ENCODE data around the gene AADAT. TPM values are rescaled to one million over a fixed set of nuclear protein-coding genes. Genes with fewer than 3 reads are reported as not detected.
A peak's percentile ranks its signal among the peaks of the same experiment; 100 is the strongest.
"Not testable (repeated sequence)": the region's sequence is repeated elsewhere in the genome, so short reads cannot be mapped to it uniquely, and the experiment has no call there.

The AADAT gene
- 8.0 and 8.9 TPM in 2 replicates for total RNA-seq (2014; rRNA removed; shearing (Covaris generic); ENCODE audit: low replicate concordance)

GRCh38 chr4:170089668-170090351 lies at the start of gene AADAT:
Gene AADAT (minus strand): TSS chr4:170089956. CDS start chr4:170089690, 266 bp downstream.
- peak; percentile 74 for DNase-seq (ENCODE audit: low read depth)
- in situ Hi-C loops (cut with HindIII; ENCODE audit: low pct_unique_long_range_greater_than_20kb, low sequenced_read_pairs), result no loop called here

DNA sequence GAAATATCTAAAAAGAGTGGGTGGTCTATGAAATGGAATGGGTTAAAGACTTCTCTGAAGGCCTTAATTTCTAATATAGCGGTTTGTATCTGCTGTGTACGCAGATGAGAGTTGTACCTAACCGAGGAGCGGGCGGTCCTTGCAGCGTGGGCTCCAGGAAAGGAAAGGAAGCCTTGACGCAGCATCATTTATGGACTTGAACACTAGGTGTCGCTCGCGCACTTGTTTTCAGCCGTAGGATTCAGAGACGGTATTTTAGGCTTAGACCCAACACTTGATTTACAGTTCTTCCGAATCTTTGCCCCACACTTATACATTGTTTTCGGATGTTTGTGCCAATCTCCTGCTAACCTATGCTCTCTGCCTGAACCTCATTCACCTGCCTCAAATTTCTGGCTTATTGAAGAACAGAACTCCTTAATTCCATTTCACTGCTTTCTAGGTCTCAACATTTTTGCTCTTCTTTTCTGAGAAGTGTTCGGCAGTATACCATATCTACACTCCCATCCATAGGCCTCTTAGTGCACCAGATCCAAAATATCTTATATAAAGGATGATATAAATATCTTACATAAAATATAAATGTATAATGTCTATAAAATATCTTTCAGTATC lies 48.9 kb upstream of the AADAT start:
- in situ Hi-C loops (cut with HindIII; ENCODE audit: low pct_unique_long_range_greater_than_20kb, low sequenced_read_pairs), result no loop called here

DNA sequence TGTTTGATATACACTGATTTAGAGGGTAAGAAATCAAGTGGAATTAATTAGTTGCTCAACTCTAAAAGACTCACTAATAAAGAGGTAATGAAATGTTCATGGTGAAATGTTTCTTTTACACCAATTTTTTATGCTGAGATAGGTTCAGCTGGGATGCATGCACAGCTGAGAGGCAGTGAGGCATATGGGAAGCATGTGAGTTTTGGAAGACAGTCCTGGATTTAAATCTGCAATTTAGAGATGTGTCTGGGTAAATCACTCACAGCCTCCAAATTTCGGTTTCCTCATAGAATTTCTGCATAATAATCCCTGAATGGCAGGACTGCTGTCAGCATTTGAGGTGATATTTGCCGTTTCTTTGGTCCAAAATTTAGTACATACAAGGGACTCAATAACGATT lies 48.2 kb upstream of the AADAT start:
- in situ Hi-C loops (cut with HindIII; ENCODE audit: low pct_unique_long_range_greater_than_20kb, low sequenced_read_pairs), result no loop called here
- DNase-seq (ENCODE audit: low read depth), result no peak

More for the DNA sequence above, 48.9 kb upstream of the AADAT start:
- peak; percentile 49 for DNase-seq (ENCODE audit: low read depth)

- DNase-seq (ENCODE audit: low read depth), result no peak
- in situ Hi-C loops (cut with HindIII; ENCODE audit: low pct_unique_long_range_greater_than_20kb, low sequenced_read_pairs), result no loop called here
These were observed 47.7 kb upstream of the AADAT start for GRCh38 chr4:170137466-170137865.

DNA sequence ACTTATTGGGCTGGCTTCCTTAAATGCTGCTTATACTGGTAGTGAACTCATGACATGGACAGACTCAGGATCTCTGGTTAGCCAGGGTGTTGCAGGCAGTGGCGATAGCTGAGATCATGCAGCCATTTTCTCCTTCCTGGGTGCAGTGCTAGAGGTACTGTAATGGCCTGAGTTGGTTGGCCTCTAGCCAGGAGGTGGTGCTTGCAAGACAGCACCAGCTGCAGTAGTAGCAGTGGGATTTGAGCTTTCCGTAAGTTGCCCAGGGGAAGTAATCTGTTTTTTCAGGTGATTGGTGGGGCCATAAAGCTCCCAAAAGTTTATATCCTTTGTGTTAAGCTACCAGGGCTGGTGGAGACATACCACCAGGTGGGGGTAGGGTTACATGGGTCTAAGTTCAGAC lies 45.1 kb upstream of the AADAT start:
- in situ Hi-C loops (cut with HindIII; ENCODE audit: low pct_unique_long_range_greater_than_20kb, low sequenced_read_pairs), result no loop called here
- DNase-seq (ENCODE audit: low read depth), result no peak

GRCh38 chr4:170128219-170128804 lies 38.6 kb upstream of the AADAT start:
- in situ Hi-C loops (cut with HindIII; ENCODE audit: low pct_unique_long_range_greater_than_20kb, low sequenced_read_pairs), result no loop called here
- no peak for DNase-seq (ENCODE audit: low read depth)

DNA sequence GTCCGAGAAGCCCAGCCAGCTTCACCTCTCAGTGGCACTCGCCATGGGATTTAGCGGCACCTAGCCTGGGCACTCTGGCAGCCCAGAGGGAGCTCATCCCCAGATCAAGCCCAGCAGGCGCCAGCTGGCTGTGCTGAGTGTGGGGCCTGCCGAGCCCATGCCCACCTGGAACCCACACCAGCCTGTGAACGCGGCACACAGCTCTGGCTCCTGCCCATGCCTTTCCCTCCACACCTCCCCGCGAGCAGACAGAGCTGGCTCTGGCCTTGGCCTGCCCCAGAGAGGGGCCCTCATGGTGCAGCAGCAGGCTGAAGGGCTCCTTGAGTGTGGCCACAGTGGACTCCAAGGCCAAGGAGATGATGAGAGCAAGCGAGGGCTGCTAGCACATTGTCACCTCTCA lies 38.0 kb upstream of the AADAT start:
- in situ Hi-C loops (cut with HindIII; ENCODE audit: low pct_unique_long_range_greater_than_20kb, low sequenced_read_pairs), result no loop called here
- no peak for DNase-seq (ENCODE audit: low read depth)

- in situ Hi-C loops (cut with HindIII; ENCODE audit: low pct_unique_long_range_greater_than_20kb, low sequenced_read_pairs), result no loop called here
- DNase-seq (ENCODE audit: low read depth), result no peak
These were observed 34.6 kb upstream of the AADAT start for GRCh38 chr4:170124406-170124805.

GRCh38 chr4:170122252-170122651 lies 32.5 kb upstream of the AADAT start:
- in situ Hi-C loops (cut with HindIII; ENCODE audit: low pct_unique_long_range_greater_than_20kb, low sequenced_read_pairs), result no loop called here
- no peak for DNase-seq (ENCODE audit: low read depth)

- no peak for DNase-seq (ENCODE audit: low read depth)
- in situ Hi-C loops (cut with HindIII; ENCODE audit: low pct_unique_long_range_greater_than_20kb, low sequenced_read_pairs), result no loop called here
These were observed 24.9 kb upstream of the AADAT start for GRCh38 chr4:170114636-170115035.

- in situ Hi-C loops (cut with HindIII; ENCODE audit: low pct_unique_long_range_greater_than_20kb, low sequenced_read_pairs); DNase-seq (ENCODE audit: low read depth): not testable (repeated sequence)
These were observed 24.4 kb upstream of the AADAT start for GRCh38 chr4:170114183-170114582.

GRCh38 chr4:170111546-170111945 lies 21.8 kb upstream of the AADAT start:
- in situ Hi-C loops (cut with HindIII; ENCODE audit: low pct_unique_long_range_greater_than_20kb, low sequenced_read_pairs), result no loop called here
- no peak for DNase-seq (ENCODE audit: low read depth)

DNA sequence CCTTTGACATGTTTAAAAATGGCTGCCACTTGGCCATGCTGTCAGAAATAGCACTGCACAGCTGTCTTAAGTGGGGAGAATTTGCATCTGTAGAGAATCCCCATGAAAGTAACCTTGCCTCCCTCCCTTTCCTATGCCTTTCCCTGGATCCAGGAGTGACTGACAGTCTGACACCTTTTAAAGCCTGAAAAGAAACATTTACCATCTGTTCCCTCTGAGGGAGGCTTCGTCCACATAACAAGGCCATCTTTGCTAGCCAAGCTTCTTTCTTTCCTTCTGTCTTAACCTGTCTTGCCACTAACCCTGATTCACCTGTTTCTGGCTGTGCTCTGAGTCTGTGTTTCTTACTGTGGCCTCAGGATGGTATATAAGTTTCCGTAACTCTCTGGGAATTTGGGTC lies 21.3 kb upstream of the AADAT start:
- in situ Hi-C loops (cut with HindIII; ENCODE audit: low pct_unique_long_range_greater_than_20kb, low sequenced_read_pairs), result no loop called here
- DNase-seq (ENCODE audit: low read depth), result no peak

GRCh38 chr4:170110285-170110672 lies 20.5 kb upstream of the AADAT start:
- in situ Hi-C loops (cut with HindIII; ENCODE audit: low pct_unique_long_range_greater_than_20kb, low sequenced_read_pairs), result no loop called here
- no peak for DNase-seq (ENCODE audit: low read depth)

GRCh38 chr4:170109586-170110284 lies 20.0 kb upstream of the AADAT start:
- in situ Hi-C loops (cut with HindIII; ENCODE audit: low pct_unique_long_range_greater_than_20kb, low sequenced_read_pairs), result no loop called here
- no peak for DNase-seq (ENCODE audit: low read depth)

GRCh38 chr4:170106900-170107299 lies 17.1 kb upstream of the AADAT start:
- in situ Hi-C loops (cut with HindIII; ENCODE audit: low pct_unique_long_range_greater_than_20kb, low sequenced_read_pairs), result no loop called here
- no peak for DNase-seq (ENCODE audit: low read depth)

DNA sequence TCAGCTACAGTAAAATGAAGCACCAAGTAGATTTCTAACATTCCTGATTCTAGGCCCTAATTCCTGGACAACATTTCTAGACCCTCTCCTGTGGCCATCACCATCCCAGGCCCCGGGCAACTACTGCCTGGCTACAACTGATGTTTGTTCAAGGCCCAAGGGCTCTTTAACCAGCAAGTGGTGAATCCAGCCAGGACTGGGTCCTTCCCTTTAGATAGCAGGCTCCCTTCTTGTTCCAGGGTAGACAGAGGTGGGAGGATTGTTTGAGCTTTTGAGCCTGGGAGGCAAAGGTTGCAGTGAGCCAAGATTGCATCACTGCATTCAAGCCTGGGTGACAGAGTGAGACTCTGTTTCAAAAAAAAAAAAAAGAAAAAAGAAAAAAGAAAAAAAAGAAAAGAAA lies 12.7 kb upstream of the AADAT start:
- in situ Hi-C loops (cut with HindIII; ENCODE audit: low pct_unique_long_range_greater_than_20kb, low sequenced_read_pairs), result no loop called here
- DNase-seq (ENCODE audit: low read depth), result no peak

- in situ Hi-C loops (cut with HindIII; ENCODE audit: low pct_unique_long_range_greater_than_20kb, low sequenced_read_pairs); DNase-seq (ENCODE audit: low read depth): not testable (repeated sequence)
These were observed 8.4 kb upstream of the AADAT start for GRCh38 chr4:170098171-170098570.

DNA sequence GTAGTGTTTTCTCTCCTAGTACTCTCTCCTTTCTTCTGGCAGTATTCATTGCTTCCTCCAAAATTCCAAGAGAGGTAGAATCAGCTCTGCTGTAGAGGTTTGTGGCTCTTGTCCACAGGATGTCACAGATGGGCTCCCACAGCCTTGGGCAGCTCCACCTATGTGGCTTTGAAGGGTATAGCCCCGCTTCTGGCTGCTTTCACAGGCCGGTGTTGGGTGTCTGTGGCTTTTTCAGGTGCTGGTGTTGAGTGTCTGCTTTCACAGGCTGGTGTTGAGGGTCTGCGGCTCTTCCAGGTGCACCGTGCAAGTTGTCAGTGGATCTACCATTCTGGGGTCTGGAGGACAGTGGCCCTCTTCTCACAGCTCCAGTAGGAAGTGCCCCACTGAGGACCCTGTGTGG lies 7.9 kb upstream of the AADAT start:
- DNase-seq (ENCODE audit: low read depth), result no peak
- in situ Hi-C loops (cut with HindIII; ENCODE audit: low pct_unique_long_range_greater_than_20kb, low sequenced_read_pairs), result no loop called here

Data from Caki2 (cell line).